ENCODE results near the gene RBM48.
"Not testable (repeated sequence)": the region's sequence is repeated elsewhere in the genome, so short reads cannot be mapped to it uniquely, and the experiment has no call there.

Gene RBM48

DNA sequence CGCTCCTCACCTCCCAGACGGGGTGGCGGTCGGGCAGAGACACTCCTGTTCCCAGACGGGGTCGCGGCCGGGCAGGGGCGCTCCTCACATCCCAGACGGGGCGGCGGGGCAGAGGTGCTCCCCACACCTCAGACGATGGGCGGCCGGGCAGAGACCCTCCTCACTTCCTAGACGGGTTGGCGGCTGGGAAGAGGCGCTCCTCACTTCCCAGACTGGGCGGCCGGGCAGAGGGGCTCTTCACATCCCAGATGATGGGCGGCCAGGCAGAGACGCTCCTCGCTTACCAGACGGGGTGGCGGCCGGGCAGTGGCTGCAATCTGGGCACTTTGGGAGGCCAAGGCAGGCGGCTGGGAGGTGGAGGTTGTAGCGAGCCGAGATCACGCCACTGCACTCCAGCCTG is 16.5 kb downstream of the RBM48 start:
- not testable (repeated sequence) for DNase-seq (ENCODE audit: low spot score)

DNA sequence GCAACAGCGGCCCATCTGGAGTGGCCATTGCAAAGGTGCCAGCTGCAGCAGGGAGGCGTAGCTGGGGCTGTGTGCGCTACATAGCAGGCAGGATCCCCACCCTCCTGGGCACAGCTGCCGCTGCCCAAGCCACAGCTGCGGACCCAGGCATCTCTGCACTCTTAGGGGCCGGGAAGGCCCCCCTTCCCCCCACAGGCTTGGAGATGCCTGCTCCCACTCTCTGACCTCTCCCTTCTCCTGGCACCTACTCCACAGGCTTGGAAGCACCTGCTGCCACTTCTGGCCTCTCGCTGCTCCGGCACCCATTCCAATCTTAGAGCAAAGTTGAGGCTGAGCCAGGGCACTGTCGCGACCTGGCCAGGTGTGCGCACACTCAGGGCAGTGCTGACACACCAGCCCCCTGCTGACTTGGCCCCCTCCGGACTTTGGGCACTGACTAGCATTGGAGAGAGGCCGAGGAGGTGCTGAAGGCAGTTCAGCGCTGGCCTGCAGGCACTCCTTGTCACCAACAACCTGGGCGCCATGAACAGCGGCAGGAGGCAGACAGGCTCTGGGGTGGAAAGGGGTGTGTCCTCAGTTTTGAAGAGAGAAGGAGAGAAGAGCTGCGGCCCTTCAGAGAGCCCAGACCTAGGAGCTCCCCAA is 18.4 kb downstream of the RBM48 start:
- no peak for DNase-seq (ENCODE audit: low spot score)

- DNase-seq (ENCODE audit: low spot score), result no peak
Observed at GRCh38 chr7:92547579-92547978, 19.0 kb downstream of the RBM48 start.

GRCh38 chr7:92550194-92550593 is 21.6 kb downstream of the RBM48 start:
- no peak for DNase-seq (ENCODE audit: low spot score)

DNA sequence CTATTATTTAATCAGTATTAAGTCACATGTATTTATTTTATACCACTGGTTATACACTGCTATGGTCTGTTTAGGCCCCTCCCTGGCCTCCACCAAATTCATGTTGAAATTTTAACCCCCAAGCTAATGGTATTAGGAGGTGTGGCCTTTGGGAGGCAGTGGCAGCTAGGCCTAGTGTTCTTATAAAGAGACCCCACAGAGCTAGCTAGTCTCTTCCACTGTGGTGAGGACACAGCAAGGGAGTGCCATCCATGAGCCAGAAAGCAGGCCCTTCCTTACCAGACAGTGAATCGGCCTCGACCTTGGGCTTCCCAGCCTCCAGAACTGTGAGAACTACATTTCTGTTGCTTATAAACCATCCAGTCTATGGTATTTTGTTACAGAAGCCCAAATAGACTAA is 28.7 kb downstream of the RBM48 start:
- no peak for DNase-seq (ENCODE audit: low spot score)

DNA sequence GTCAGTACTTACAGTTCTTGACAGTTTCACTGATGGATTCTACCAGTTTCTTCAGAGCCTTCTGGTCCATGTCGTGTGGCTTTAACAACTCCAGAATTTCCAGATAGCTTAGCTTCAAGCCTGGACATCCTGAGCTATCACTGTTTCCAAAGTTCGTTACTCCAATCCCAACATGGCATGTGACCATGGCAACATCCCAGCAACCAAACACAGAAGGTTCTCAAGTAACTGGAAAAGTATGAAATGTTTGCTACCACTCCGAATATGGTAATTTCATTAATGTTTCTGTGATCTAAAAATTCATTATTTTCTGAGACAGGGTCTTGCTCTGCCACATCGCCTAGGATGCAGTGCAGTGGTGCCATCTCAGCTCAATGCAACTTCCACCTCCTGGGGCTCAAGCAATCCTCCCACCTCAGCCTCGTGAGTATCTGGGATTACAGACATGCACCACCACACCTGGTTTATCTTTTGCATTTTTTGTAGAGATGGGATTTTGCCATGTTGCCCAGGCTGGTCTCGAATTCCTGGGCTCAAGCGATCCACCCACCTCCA is 29.3 kb downstream of the RBM48 start:
- DNase-seq (ENCODE audit: low spot score), result no peak

DNA sequence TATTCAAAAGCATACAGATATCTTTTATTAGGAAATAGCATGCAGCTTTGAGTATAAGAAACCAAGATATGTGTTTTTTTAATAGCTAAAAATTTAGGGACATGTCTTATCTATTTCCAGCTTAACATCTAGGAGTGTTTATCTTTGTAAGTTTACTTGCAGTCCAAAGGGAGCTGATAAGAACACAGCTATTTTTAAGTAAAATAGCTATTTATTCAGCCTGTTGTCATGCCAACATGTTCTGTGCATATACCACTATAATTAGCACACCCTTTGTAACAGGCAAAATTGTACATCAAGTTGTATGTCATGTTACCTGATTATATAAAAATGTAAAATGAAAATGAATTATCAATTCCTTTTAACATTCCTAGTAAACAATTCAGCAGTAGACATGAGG is 32.0 kb downstream of the RBM48 start:
- no peak for DNase-seq (ENCODE audit: low spot score)

DNA sequence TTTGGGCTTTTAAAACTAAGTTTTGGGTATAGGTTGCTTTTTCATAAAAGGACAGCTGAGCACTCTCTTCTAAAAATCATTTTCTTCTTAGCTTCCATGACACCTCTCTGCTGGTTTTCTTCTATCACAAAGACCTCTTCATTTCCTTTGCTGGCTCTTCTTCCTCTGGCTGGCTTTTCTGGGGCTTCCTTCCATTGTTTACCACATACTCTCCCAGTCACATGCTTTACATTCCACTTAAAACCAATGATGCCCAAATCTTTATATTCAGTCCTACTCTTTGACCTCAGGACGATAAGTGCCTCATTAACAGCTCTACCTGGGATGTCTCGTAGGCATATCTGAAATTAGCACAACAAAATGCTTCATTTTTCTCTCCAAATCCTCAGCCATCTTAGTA is 34.8 kb downstream of the RBM48 start:
- no peak for DNase-seq (ENCODE audit: low spot score)

DNA sequence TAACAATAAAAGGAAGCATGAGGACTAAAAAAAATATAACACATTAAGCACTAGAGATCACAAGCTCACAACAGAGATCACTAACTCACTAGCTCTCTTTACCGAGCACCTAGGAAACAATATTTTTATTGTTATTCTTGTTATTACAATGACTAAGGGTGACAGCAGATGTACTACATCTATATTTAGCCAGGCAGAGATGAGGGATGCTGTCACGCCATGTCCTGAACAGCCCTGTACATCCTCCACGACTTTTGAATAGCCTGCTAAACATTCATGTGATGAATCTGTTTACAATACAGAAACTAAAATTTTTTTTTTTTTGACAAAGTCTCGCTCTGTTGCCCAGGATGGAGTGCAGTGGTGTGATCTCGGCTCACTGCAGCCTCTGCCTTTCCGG is 38.9 kb downstream of the RBM48 start:
- no peak for DNase-seq (ENCODE audit: low spot score)

GRCh38 chr7:92569137-92569536 is 40.5 kb downstream of the RBM48 start:
- no peak for DNase-seq (ENCODE audit: low spot score)

GRCh38 chr7:92576296-92576695 is 47.7 kb downstream of the RBM48 start:
- no peak for DNase-seq (ENCODE audit: low spot score)

GRCh38 chr7:92582948-92583347 is 54.4 kb downstream of the RBM48 start:
- DNase-seq (ENCODE audit: low spot score), result no peak

GRCh38 chr7:92584953-92585352 is 56.4 kb downstream of the RBM48 start:
- DNase-seq (ENCODE audit: low spot score), result no peak

- no peak for DNase-seq (ENCODE audit: low spot score)
Observed at GRCh38 chr7:92586403-92586802, 57.8 kb downstream of the RBM48 start.

- no peak for DNase-seq (ENCODE audit: low spot score)
Observed at GRCh38 chr7:92586841-92587240, 58.2 kb downstream of the RBM48 start.
